GM21723 (cell line): Measurements from ENCODE around the gene PRKACA.

Experiments
- ATAC-seq: cut with Tn5 transposase; IDR thresholded peaks from one replicate; pipeline ENCODE4 v1.9.1; 2021; ENCODE audit warnings: mild to moderate bottlenecking, moderate library complexity; ENCODE audit not compliant: unreplicated experiment

The PRKACA gene

DNA sequence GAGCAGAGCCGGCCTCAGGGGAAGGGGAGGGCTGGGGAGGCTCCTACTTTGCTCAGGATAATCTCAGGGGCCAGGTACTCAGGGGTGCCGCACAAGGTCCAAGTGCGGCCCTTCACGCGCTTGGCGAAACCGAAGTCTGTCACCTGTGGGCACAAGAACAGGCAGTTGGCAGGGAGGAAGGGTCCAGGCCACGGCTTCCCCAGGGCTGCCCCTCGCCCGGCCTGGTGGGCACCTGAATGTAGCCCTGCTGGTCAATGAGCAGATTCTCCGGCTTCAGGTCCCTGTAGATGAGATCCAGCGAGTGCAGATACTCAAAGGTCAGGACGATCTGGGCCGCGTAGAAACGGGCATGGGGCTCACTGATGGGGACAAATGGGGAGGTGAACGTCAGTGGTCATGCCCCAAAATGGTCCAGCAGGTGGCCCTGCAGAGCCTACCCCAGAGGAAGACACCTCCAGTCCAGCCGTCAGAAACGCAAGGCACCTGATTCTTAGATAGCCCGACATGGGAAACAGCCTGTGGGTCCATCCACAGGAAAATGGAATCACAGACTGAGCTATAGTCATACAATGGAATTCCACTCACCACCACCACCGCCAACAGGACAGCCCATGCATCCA, 19.9 kb downstream of the PRKACA start:
- ATAC-seq: no peak

DNA sequence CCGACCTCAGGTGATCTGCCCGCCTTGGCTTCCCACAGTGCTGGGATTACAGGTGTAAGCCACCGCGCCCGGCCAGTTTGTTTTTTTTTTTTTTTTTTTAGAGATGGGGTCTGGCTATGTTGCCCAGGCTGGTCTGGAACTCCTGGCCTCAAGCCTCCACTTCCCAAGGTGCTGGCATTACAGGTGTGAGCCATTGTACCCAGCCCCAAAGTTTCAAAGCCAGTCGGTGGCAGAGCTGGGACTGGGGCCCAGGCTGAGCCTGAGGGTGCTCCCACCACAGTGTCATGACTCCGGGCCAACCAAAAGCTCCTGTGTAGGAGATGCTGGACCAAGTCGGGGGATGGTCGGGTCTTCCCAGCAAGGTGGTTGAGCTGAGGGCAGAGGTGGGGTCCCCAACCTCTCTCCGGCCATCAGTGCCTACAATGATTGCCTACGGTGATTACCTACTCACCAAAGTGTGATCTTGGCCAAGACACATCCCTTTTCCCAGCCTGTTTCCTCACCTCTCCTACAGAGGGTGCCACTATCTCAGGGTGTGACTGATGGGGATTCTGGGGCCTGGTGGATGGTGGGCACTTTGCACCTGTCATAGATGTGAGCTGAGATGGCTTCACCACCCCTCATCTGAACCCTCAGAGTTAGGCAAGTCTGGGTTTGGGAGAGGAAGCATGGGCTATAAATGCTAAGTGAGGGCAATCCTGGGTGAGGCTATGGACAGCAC, 21.1 kb downstream of the PRKACA start:
- no peak for ATAC-seq

DNA sequence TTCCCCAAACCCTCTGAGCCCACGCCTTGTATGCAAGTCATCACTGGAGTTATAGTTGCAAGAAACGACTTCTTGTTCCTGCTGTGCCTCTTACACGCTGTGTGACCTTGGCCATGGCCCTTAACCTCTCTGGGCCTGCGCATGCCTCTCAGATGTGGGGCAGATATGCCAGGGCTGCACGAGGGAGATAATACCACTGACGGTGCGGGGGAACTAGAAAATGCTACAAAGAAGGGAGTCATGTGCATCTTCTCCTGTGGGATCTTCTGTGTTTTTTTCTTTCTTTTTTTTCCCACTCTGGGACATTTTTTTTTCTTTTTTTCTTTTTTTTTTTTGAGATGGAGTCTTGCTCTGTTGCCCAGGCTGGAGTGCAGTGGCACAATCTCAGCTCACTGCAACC, 22.7 kb downstream of the PRKACA start:
- no peak for ATAC-seq

DNA sequence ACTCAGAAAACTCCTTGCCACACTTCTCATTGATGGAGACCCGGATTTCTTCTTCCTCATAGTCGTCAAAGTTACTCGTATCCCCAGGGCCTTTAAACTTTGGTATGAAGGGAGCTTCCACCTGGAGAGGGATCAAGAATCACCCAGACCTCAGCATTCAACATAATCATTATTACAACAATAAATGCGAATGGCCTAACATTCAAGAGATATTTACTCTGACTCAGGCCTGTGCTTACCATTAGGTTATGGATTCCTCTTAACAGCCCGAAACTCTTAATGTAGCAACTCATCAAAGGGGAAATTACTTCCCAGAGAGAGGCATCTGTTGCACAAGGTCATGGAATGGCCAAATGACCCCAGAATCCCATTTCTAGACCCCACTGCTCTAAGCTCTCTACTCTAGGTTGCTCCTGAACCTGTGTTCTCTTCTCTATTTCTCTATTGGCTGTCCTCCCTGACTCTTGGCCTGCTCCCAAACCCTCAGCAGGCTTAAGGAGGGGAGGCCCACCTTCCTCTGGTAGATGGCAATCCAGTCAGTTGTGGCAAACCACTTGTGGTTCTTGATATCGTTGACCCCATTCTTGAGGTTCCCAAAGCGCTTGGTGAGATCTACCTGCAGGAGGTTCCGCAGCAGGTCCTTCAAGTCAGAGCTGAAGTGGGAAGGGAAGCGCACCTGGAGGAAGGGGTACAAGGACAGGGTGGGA, 24.3 kb downstream of the PRKACA start:
- no peak for ATAC-seq

DNA sequence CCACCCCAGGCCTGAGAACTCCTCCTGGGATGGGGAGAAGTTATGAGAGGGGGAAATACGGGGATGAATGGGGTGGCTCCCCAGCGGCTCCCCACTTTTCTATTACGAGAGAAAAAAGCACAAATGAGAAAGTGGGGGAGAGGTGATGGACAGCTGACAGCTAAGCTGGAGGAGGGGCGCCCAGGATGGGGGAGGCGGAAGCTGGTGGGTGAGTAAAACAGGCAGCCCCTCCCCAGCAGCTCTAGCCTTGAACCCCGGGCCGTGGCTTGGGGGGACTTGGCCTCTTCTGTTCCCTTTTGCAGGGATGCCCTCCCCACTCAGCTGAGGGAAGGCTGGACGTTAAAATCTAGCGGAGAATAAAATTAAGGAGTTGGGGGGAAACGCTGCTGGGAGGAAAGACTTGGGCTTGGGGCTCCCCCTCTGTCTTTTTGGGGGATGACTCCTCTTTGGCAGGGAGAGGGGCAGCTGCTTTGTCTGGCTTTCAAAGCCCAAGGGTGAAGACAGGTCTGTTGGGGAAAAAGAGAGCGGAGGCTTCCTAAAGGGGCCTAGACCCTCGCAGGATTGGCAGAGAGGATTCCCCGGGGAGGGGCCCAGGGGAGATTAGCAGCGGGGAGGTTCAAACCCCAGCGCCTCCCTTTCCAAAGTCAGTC, 25.6 kb downstream of the PRKACA start:
- peak; percentile 8 for ATAC-seq

DNA sequence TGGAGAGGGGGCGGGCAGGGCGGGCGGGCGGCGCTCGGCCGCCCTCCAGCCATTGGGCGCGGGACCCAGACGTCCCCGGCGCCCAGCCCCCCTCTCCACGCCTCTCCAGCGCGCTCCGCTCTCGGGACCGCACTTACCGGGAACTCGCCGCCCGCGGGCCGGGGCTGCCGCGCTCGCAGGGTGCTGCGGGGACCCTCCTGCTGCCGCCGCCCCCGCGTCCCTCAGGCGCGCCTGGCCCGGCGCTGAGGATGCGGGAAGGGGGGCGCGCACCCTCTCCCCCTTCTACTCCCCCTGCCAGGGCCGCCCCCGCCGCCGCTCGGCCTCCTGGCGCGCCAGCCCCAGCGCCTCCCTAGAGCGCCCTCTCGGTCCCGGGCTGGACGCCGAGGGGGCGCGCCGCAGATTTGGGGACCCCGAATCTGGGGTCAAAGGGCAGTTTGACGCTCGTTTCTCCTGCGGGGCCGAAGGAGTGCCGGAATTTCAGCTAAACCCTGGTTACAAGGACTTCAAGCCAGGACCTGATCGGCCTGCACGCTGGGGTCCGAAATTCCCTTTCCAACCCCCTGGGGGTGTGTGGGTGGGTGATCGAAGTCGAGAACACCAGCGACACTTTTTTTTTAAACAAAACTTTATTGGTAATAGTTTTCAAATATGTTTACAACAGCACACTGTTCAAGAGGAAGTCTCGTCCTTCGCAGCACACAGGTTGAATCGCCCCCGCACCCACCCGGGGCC, 26.3 kb downstream of the PRKACA start:
- peak; percentile 58 for ATAC-seq

DNA sequence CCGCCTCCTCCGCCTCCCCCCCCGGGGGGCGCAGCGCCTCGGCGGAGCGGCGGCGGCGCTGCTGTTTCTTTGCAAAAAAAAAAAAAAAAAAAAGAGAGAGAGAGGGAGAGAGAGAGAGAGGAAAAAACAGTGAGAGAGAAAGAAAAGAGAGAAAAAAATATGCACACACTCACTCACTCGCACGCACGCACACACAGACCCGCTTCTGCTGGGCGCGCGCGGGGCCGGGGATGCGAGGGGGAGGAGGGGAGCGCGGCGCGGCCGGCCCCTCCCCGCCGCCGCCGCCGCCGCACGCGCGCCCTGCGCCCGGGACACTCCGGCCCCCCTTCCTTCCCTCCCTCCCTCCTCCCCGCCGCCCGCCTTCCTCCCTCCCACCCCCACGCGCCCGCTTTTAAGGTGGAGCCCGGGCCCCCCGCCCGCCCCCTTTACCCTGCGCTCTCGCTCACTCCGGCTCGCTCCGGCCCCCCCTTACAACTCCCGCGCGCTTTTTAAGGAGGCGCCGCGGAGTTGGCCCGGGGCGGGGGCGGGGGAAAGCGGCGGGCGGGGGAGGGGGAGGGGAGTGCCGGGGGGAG, 27.0 kb downstream of the PRKACA start, which contains the start of gene SAMD1:
Gene SAMD1 (minus strand): TSS at position 243 of the 572 bp plus-strand sequence.
- peak; percentile 26 for ATAC-seq

DNA sequence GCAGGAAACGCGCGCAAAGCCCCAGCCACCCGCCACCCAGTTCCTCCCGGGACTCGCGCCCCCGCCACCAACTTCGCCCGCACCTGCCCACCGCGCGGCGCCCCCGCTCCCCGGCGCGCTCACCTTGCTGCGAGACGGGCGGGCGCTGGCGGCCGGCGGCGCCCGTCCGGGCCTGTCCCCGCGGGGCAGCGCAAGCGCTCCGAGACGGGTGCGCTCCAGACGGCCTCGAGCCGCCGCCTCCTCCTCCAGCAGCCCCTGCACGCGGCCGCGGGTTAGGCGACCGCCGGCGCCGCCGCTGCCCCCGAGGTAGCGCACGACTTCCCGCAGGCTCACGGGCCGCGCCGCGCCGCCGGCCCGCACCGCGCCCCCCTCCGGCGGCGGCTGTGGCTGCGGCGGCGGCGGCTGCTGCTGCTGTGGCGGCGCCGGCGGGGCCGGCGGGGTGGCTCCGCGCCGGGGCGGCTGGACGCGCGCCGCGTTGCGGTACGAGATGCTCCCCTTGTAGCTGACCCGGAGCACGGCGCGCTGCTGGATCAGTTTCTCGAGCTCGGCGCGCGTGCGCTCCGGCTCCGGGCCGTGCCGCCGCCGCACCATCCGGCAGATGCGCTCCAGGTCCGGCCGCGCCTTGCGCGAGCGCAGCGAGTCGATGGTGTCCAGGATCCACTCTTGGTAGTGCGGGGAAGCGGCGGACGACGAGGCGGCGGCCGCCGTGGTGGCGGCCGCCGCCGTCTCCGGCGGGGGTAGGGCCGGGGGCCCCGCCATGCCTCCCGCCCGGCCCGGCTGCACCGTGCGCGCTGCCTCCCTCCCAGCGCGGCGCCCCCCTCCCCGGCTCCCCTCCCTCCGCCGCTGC, 27.7 kb downstream of the PRKACA start:
- no peak for ATAC-seq

DNA sequence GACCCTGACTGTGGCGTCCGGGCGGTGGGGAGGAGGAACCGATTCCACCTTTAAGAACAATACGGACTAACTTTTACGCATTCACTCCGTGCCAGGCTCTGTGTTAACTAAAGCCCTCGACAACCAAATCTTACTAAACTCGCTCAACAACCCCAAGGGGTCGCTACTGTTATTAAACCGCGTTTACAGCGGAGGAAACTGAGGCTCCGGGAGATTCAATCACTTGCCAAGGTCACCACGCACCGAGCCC, 28.2 kb downstream of the PRKACA start:
- ATAC-seq: no peak

DNA sequence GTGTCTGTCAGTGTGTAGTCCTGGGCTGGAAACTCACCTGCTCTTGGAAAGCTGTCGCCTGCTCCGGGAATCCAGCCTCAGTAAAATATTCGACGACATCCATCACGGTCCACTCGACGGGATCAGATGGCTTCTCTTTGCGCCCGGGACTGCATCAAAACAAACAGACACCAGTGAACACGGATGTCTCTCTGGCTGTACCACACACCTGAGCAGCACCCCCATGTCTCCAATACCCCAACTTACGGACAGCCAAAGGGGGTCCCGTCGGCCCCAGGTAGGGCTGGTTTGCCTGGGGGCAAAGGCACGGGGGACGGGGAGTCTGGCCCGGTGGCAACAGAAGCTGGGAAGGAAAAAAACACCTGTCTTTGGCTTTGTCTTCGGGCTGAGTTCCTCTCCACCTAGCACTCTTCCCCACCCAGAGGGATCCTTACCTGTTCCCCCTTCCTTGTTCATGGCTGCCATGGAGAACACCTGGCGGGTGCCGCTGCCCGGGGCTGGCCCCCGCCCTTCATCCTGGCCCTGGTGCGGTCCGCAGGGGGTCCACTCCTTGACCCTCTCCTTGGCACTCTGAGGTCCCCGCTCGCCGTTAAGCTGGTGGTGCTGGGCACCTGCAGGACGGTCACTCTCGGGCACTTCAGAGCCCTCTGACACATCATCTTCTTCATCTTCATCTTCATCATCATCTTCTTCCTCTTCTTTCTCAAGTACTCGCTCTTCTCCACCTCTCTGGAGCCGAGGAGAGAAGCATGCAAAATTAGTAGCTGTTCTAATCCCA, 28.7 kb downstream of the PRKACA start:
- no peak for ATAC-seq

DNA sequence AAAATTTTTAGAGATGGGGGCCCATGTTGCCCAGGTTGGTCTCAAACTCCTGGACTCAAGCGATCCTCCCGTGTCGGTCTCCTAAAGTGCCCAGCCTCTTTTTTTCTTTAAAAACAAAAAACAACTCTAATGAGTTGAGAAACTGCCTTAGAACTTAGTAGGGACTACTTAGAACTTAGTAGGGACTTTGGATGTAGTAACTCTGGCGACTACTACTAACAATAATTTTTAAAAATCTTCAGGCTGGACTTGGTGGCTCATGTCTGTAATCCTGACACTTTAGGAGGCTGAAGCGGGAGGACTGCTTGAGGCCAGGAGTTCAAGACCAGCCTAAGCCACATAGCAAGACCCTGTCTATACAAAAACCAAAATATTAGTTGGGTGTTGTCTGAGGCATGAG, 31.5 kb downstream of the PRKACA start:
- ATAC-seq: no peak

DNA sequence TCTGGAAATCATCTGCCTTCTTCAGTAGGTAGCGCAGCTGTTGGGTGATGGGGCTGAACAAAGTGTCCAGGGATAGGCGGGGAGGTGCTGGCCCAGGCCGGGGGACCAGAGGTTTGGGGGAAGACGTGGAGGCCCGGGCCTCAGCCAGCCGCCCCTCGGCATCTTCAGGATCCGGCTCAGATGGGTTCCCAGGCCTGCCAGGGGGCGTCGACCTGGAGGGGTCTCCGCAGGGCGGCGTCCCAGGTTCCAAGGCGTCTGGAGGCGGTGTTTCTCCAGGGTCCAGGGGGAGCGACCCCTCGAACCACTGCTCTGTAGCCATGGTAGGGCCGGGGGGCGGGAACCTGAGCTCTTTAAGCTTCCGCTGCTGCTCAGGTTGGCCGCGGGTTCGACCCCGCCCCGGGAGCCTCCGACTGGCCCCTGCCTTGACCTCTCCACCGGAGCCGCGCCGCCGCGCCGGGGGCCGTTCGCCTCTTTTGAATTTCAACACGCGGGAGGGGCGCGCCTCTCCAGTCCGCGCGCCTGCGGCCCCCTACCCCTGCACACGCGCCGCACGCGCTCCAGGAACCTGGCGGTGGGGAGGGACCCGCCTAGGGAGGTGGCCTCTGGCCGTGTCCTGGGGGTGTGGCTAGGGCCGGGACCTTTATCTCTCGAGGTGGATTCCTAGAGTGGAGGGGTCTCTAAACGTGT, 32.1 kb downstream of the PRKACA start, which contains the start of gene C19orf67:
Gene C19orf67 (minus strand): TSS at position 475 of the 687 bp plus-strand sequence. CDS start 156 bp downstream, at position 319.
- no peak for ATAC-seq

DNA sequence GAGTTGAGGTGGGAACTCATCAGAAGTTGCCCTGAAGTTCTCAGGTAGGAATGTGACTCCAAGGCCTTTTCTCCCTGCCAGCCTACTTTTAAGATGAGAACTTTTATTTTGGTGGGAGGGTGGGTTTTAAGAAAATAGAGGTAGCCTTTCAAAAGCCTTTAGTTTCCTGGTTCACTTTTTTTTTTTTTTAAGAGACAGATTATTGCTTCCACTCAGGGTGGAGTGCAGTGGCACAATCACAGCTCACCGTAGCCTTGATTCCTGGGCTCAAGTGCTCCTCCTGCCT, 34.9 kb downstream of the PRKACA start:
- no peak for ATAC-seq

DNA sequence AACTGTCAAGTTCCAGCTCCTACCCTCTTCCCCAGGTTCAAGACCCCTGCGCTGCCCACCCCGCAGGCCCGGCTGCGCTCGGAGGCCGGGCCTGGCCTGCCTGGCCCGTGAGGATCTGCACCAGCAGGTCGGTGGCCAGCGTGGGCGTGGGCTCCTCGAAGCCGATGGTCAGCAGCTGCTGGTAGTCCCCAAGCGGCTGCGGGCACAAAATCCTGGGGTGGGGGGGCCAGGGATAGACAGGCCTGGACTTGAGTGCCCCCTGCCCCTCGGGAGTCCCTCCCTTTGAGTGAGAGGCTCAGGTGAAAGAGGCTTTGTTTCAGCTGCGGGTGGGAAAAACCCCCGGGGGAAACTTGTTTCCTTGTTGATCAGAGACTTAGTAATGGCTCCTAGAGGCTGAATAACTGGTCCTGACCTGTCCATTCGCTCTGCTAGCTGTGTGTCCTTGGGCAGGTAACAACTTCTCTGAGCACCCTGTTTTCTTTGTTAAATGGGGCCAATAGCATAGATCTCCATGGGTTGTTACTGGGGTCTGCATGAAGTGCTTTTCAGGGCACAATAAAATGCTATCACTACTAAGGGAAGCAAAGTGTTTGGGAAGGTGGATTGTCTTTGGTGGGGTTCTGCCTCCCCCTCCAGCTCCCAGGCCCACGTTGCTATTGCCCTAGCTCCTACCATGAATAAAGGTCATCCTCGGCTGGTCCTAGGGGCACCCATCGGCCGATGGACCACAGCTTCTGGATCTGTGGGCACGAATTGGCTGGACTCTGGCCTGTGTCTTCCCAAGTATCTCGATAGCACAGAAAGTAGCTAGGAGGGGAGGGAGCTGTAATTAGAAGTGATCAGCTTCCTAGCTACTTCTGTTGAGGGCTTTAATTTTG, 35.5 kb downstream of the PRKACA start:
- ATAC-seq: peak; percentile 8

DNA sequence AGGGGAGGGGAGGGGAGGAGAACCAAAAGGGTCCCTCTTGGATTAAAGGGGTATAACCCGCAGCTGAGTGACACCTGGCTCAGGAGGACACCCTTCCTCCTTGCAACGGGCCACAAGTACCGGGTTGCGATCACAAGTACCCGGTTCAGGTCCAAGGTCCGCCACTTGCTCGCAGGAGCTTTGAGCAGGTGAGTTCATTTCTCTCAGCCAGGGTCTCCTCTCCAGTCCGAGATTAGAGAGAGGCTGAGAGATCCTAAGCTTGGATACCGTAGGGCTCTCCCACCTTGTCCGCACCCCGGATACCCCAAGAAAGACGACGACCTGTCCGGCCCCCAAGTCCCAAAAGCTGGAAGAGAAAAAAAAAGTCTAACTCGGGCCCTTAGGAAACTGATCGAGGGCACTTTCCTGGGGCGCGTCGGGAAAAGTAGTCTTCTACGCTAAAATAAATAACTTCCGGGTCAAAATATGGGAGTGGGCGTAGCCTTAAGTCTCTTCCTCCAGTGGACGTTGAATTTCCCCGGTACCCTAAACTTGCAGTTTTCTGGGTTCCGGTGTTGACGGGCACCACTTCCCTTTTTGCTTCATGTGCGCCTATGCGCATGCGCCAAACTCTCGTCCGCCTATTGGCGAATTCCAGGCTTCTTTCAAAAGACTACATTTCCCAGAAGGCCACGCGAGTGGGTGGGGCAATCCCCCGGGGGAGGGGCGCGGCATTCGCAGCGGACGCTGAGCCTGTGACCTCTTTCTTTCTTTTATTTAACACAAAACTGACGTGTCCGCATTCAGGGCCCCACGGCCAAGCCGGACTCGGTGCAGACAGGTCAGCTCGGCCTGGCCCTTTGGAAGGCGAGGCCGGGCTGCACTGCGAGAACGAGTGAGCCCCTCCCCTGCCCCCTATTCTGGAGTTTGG, 36.4 kb downstream of the PRKACA start:
- peak; percentile 85 for ATAC-seq

DNA sequence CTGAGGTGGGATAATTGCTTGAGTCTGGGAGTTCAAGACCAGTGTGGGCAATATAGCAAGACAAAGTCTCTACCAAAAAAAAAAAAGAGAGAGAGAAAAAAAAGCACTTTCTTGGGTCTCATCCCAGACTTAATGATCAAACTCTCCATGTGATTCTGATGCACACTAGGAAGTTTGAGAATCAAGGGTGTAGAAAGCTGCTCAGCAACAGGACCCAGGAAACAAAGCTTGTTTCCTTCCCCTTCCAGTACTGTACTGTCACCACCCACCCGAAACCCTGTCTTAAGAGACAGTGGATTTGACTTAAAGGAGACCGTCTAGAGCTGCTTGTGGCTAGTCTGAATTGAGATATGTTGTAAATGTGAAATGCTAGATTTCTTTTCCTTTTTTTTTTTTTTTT, 39.2 kb downstream of the PRKACA start:
- ATAC-seq: no peak
